ENCODE data around the gene SFXN5. TPM values are rescaled to one million over a fixed set of nuclear protein-coding genes. Genes with fewer than 3 reads are reported as not detected.
A peak's percentile ranks its signal among the peaks of the same experiment; 100 is the strongest.

SFXN5 gene
- total and polyA plus RNA-seq, 2 of the 8 experiments (the other 6 are each of a cell fraction or from before 2014, with no cell fraction given): 29.3 to 33.1 TPM

DNA sequence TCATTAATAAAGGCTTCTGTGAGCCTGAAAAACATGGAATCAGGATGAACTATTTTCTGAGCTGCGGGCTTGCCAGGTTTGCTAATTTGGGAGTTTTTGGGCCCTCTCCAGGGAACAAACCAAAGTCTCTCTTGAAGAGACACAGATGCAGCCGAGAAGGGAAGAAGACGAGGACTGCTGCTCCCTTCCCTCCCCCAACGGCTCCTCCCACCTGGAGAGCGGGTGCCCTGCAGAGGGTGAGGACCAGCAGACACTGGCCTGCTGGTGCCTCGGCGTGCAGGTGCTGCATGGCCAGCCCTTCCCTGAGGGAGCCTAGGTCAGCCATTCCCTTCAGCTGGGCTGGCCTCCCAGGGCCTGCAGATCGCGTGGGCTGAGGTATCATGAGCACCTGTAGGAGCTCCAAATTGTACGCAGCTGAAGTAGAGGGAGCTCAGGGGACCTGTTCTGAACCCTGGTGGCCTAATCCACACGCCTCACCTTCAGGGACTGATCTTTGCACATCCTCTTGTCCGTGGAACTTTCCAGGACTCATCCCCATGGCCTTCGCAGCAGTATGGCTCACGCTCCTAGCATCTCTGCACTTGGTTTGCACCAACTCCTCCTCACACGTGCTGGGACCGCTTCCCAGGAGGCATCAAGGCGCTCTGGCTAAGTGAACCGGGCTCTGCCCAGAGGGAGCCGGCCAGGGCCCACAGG lies 134.7 kb downstream of the SFXN5 start:
- H2AK5ac ChIP-seq (ENCODE audit: low read depth, low read length): peak overlapping the region; percentile 83
- no peak overlapping the region for H3K27ac ChIP-seq (ENCODE audit: low read depth, low read length)
- peak overlapping the region; percentile 42; the same call in 1 of the 2 replicates for H4K8ac ChIP-seq (ENCODE audit: extremely low read depth, insufficient read depth, low read length)
- H3K14ac ChIP-seq (ENCODE audit: insufficient read length): no peak overlapping the region
- CTCF ChIA-PET (ENCODE audit: partially characterized antibody): interaction anchor here (0.8 to 25.6 kb wide), 14 partner anchors 10 to 276 kb away, joined by 3 to 490 read pairs (median 7); partner anchors contain the start of gene SPR
- no peaks in the 10 kb centered on the region for H3K79me1 ChIP-seq (ENCODE audit: low read depth, low read length)
- H4K5ac ChIP-seq (ENCODE audit: insufficient read length, low read depth, low read length): no peak overlapping the region
- H3K79me2 ChIP-seq (ENCODE audit: control insufficient read depth in 1 of 2, insufficient read depth in 2 of 2, low read length in 2 of 2): no peaks in the 10 kb centered on the region
- H2BK15ac ChIP-seq (ENCODE audit: low read length): peak overlapping the region; percentile 97; the same call in 1 of the 2 replicates
- H4K20me1 ChIP-seq (replicated peaks in 1 of 2; ENCODE audit: control insufficient read depth in 1 of 2, insufficient read depth in 2 of 2, low read length in 2 of 2): no peaks in the 10 kb centered on the region
- H2BK12ac ChIP-seq (ENCODE audit: low read depth, low read length): peak overlapping the region; percentile 99; the same call in 1 of the 2 replicates
- H3K27me3 ChIP-seq (replicated peaks in 1 of 4; ENCODE audit: control insufficient read depth in 3 of 4, extremely low read depth in 1 of 4, insufficient read depth in 3 of 4, low read length in 3 of 4): peaks cover 0 to 13% (median 5%) of the 10 kb centered on the region in 4 experiments; a peak in 3 of 7 replicates
- H3K4me2 ChIP-seq (ENCODE audit: insufficient read depth in 1 of 2, low read depth in 2 of 2, low read length in 2 of 2): no peak overlapping the region
- H3K56ac ChIP-seq (replicated peaks; ENCODE audit: insufficient read length, low read depth, low read length): no peak overlapping the region
- DNase-seq (ENCODE audit: low read depth in 1 of 2, low spot score in 2 of 2) (no peak), FAIRE-seq (no peak)
- peak overlapping the region; percentile 60 for H4K91ac ChIP-seq (replicated peaks; ENCODE audit: insufficient read length, low read length)
- WGBS, 2 experiments (ENCODE audit: extremely low coverage in 1 of 2, insufficient coverage in 1 of 2, insufficient read length in 1 of 2, insufficient replicate concordance in 2 of 2, low coverage in 1 of 2, low lambda C conversion rate in 2 of 2, missing lambda C conversion rate in 1 of 2): 76% methylated on average over 17 of the region's 19 CpGs; no CpG with 5 or more reads in 1 of the 2 experiments
- H2BK5ac ChIP-seq (ENCODE audit: low read depth, low read length): peak overlapping the region; percentile 60; the same call in 1 of the 2 replicates
- no peaks in the 10 kb centered on the region for H3K23me2 ChIP-seq (ENCODE audit: low read depth, low read length)
- no peaks in the 10 kb centered on the region for H3K9me3 ChIP-seq (ENCODE audit: insufficient read depth in 2 of 2, low read depth in 1 of 2, low read length in 1 of 2)
- H3K4me3 ChIP-seq (ENCODE audit: extremely low read depth in 1 of 4, insufficient read depth in 2 of 4, low read depth in 3 of 4, low read length in 4 of 4): no peak overlapping the region
- POLR2A ChIA-PET (ENCODE audit: partially characterized antibody): interaction anchor here (0.9 to 2.6 kb wide), 4 partner anchors 15 to 38 kb away, joined by 3 to 11 read pairs (median 4); partner anchors contain the start of gene EMX1
- no peaks in the 10 kb centered on the region for H3K36me3 ChIP-seq (ENCODE audit: control insufficient read depth in 2 of 4, insufficient read depth in 4 of 4, low read length in 3 of 4)
- H3K18ac ChIP-seq (ENCODE audit: extremely low read depth, low read length): no peak overlapping the region
- H2BK120ac ChIP-seq (replicated peaks; ENCODE audit: low read depth, low read length): no peak overlapping the region
- no peak overlapping the region for H2AFZ ChIP-seq (ENCODE audit: low read length)
- H2BK20ac ChIP-seq (ENCODE audit: low read length): peak overlapping the region; percentile 80; the same call in 1 of the 2 replicates
- H3K4ac ChIP-seq (replicated peaks; ENCODE audit: insufficient read length, low read depth, low read length): no peak overlapping the region
- no peak overlapping the region for H3K23ac ChIP-seq (ENCODE audit: insufficient read length)
- peaks cover 0 to 22% (median 15%) of the 10 kb centered on the region in 4 experiments; a peak in 6 of 7 replicates for H3K4me1 ChIP-seq (replicated peaks in 1 of 4; ENCODE audit: control insufficient read depth in 3 of 4, insufficient read depth in 4 of 4, low read length in 3 of 4)
- no peak overlapping the region for H3K9ac ChIP-seq (replicated peaks in 1 of 4; ENCODE audit: extremely low read depth in 1 of 4, low read depth in 3 of 4, low read length in 3 of 4)
- no peak for TF ChIP-seq CHD2 (IDR thresholded peaks at IDR 0.05; ENCODE audit: low read length)
- TF ChIP-seq TAF1 (IDR thresholded peaks at IDR 0.05; ENCODE audit: low read depth, low read length): no peak
- TF ChIP-seq CEBPB (IDR thresholded peaks at IDR 0.05; ENCODE audit: low read depth, low read length): no peak
- TF ChIP-seq BACH1 (IDR thresholded peaks at IDR 0.05; ENCODE audit: low read length): no peak
- TF ChIP-seq, protein P1, sequence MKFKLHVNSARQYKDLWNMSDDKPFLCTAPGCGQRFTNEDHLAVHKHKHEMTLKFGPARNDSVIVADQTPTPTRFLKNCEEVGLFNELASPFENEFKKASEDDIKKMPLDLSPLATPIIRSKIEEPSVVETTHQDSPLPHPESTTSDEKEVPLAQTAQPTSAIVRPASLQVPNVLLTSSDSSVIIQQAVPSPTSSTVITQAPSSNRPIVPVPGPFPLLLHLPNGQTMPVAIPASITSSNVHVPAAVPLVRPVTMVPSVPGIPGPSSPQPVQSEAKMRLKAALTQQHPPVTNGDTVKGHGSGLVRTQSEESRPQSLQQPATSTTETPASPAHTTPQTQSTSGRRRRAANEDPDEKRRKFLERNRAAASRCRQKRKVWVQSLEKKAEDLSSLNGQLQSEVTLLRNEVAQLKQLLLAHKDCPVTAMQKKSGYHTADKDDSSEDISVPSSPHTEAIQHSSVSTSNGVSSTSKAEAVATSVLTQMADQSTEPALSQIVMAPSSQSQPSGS (IDR thresholded peaks at IDR 0.05; ENCODE audit: low read length): no peak
- TF ChIP-seq TBP (IDR thresholded peaks at IDR 0.05; ENCODE audit: low read depth, low read length): no peak
- TF ChIP-seq JUN (IDR thresholded peaks at IDR 0.05; ENCODE audit: low read depth, low read length): no peak
- TF ChIP-seq CREB1 (IDR thresholded peaks at IDR 0.05): no peak
- TF ChIP-seq NANOG (IDR thresholded peaks at IDR 0.05; ENCODE audit: insufficient read depth, low read depth, low read length, poor library complexity, severe bottlenecking): no peak
- no peak for TF ChIP-seq KDM1A (IDR thresholded peaks at IDR 0.05; ENCODE audit: borderline replicate concordance, low read length)
- no peak for TF ChIP-seq RAD21 (IDR thresholded peaks at IDR 0.05 in 1 of 2, conservative IDR thresholded peaks at IDR 0.05 in 1 of 2; ENCODE audit: low read depth in 2 of 2, low read length in 2 of 2)
